Measurements from ENCODE around the gene IKZF2.

Gene IKZF2

DNA sequence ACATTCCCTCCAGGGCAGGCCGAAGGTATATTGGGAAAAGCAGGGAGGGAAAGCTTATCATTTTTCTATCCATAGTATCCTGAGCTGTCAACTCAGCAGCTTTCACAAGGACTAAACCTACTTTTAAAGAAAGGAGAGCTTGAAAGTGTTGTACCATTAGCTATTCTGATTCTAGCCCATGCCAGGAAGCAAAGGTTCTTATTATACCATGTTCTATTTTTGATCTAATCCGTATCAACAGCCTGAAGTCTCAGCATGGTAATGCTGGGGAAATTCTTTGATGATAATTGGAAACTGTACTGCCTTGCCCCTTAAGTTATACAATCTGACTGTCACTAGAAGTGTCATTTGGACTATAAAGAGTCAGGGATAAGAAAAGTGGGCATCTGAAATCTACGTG, 193.3 kb downstream of the IKZF2 start:
- no peak for TF ChIP-seq POLR2A (IDR thresholded peaks at IDR 0.05; ENCODE audit: extremely low read depth, insufficient read length)
- TF ChIP-seq MYC (IDR thresholded peaks at IDR 0.05; ENCODE audit: low read depth, low read length), result no peak
- TF ChIP-seq, protein P1, sequence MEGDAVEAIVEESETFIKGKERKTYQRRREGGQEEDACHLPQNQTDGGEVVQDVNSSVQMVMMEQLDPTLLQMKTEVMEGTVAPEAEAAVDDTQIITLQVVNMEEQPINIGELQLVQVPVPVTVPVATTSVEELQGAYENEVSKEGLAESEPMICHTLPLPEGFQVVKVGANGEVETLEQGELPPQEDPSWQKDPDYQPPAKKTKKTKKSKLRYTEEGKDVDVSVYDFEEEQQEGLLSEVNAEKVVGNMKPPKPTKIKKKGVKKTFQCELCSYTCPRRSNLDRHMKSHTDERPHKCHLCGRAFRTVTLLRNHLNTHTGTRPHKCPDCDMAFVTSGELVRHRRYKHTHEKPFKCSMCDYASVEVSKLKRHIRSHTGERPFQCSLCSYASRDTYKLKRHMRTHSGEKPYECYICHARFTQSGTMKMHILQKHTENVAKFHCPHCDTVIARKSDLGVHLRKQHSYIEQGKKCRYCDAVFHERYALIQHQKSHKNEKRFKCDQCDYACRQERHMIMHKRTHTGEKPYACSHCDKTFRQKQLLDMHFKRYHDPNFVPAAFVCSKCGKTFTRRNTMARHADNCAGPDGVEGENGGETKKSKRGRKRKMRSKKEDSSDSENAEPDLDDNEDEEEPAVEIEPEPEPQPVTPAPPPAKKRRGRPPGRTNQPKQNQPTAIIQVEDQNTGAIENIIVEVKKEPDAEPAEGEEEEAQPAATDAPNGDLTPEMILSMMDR (IDR thresholded peaks at IDR 0.05; ENCODE audit: low read depth, low read length), result no peak
- TF ChIP-seq MAX (IDR thresholded peaks at IDR 0.05; ENCODE audit: low read depth, low read length), result no peak
- H3K4me3 ChIP-seq (ENCODE audit: low read depth, low read length), result no peak overlapping the region
- DNase-seq (ENCODE audit: low read depth), result no peak

GRCh38 chr2:212957624-212958023, 193.8 kb downstream of the IKZF2 start:
- DNase-seq (ENCODE audit: low read depth), result peak; percentile 81
- TF ChIP-seq, protein P1 (IDR thresholded peaks at IDR 0.05; ENCODE audit: low read depth, low read length), result no peak
- no peak for TF ChIP-seq MYC (IDR thresholded peaks at IDR 0.05; ENCODE audit: low read depth, low read length)
- no peak for TF ChIP-seq MAX (IDR thresholded peaks at IDR 0.05; ENCODE audit: low read depth, low read length)
- TF ChIP-seq POLR2A (IDR thresholded peaks at IDR 0.05; ENCODE audit: extremely low read depth, insufficient read length), result no peak
- no peak overlapping the region for H3K4me3 ChIP-seq (ENCODE audit: low read depth, low read length)

GRCh38 chr2:212956665-212957607, 194.5 kb downstream of the IKZF2 start:
- DNase-seq (ENCODE audit: low read depth), result no peak
- no peak overlapping the region for H3K4me3 ChIP-seq (ENCODE audit: low read depth, low read length)
- TF ChIP-seq, protein P1 (IDR thresholded peaks at IDR 0.05; ENCODE audit: low read depth, low read length), result no peak
- no peak for TF ChIP-seq MYC (IDR thresholded peaks at IDR 0.05; ENCODE audit: low read depth, low read length)
- TF ChIP-seq POLR2A (IDR thresholded peaks at IDR 0.05; ENCODE audit: extremely low read depth, insufficient read length), result no peak

- TF ChIP-seq, protein P1 (IDR thresholded peaks at IDR 0.05; ENCODE audit: low read depth, low read length), result no peak
- no peak for TF ChIP-seq MAX (IDR thresholded peaks at IDR 0.05; ENCODE audit: low read depth, low read length)
- TF ChIP-seq MYC (IDR thresholded peaks at IDR 0.05; ENCODE audit: low read depth, low read length), result no peak
- TF ChIP-seq POLR2A (IDR thresholded peaks at IDR 0.05; ENCODE audit: extremely low read depth, insufficient read length), result no peak
- H3K4me3 ChIP-seq (ENCODE audit: low read depth, low read length), result no peak overlapping the region
- no peak for DNase-seq (ENCODE audit: low read depth)
Measured at GRCh38 chr2:212953170-212953920, 198.1 kb downstream of the IKZF2 start.

- DNase-seq (ENCODE audit: low read depth), result no peak
- TF ChIP-seq MYC (IDR thresholded peaks at IDR 0.05; ENCODE audit: low read depth, low read length) (no peak), MAX (IDR thresholded peaks at IDR 0.05; ENCODE audit: low read depth, low read length) (no peak), POLR2A (IDR thresholded peaks at IDR 0.05; ENCODE audit: extremely low read depth, insufficient read length) (no peak)
- TF ChIP-seq, protein P1 (IDR thresholded peaks at IDR 0.05; ENCODE audit: low read depth, low read length), result no peak
- no peak overlapping the region for H3K4me3 ChIP-seq (ENCODE audit: low read depth, low read length)
Measured at GRCh38 chr2:212949786-212950185, 201.6 kb downstream of the IKZF2 start.
